Gastroesophageal sphincter (tissue), 3 donors: Measurements from ENCODE around the gene ZNF792.

Experiments
- CTCF ChIP-seq, 4 experiments: fragments of 200-600 bp in 2 of 4; fragments of 450-650 bp in 2 of 4; sonication (generic) in 1 of 4; IDR thresholded peaks; one replicate each; pipeline ENCODE4 v1.5.1; 2017 to 2019; ENCODE audit warnings: antibody characterized with exemption in 4 of 4, mild to moderate bottlenecking in 2 of 4, moderate library complexity in 2 of 4
- EP300 ChIP-seq: sonication (generic); formaldehyde crosslinking; IDR thresholded peaks from one replicate; pipeline ENCODE4 v1.6.1; 2017; ENCODE audit warnings: antibody characterized with exemption, mild to moderate bottlenecking

DNA sequence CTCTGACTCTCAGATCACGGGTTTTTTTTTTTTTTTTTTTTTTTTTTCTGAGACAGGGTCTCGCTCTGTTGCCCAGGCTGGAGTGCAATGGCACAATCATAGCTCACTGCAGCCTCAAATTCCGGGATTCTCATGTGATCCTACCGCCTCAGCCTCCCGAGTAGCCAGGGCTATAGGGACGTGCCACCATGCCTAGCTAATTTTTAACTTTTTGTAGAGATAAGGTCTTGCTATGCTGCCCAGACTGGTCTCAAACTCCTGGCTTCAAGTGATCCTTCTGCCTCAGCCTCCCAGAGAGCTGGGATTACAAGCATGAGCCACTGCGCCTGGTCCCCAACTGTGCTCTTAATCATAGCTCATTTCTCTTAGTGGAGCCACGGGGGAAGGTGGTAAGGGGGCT is 31.5 kb upstream of the ZNF792 start:
- TF ChIP-seq CTCF (IDR thresholded peaks at IDR 0.05) (no peak), EP300 (no peak)
